OCI-LY7 (cell line): ENCODE results near the gene TMEM256.

Experiments
- CTCF ChIP-seq: fragments of 200-600 bp; sonication (generic); conservative IDR thresholded peaks from 2 replicates; pipeline ENCODE4 v1.5.1; 2014; ENCODE audit warnings: mild to moderate bottlenecking, antibody characterized with exemption, low read length, moderate library complexity, mixed read lengths
- EZH2phosphoT487 ChIP-seq: fragments of 200-600 bp; sonication (generic); IDR thresholded peaks from 2 replicates; pipeline ENCODE4 v1.6.1; 2018; ENCODE audit warnings: low read depth, borderline replicate concordance, mild to moderate bottlenecking, mixed run types, antibody characterized with exemption, low read length, moderate library complexity, mixed read lengths

- TF ChIP-seq CTCF (no peak), EZH2phosphoT487 (no peak)
Measured at GRCh38 chr17:7384489-7385081, 19.3 kb downstream of the TMEM256 start.
